Esophagus squamous epithelium (tissue), 5 donors: ENCODE results near the gene CXCR6. TPM values are rescaled to one million over a fixed set of nuclear protein-coding genes. Genes with fewer than 3 reads are reported as not detected.

Experiments used
- DNase-seq: peaks from one replicate; lab custom pipeline; 2025; lab: John Stamatoyannopoulos, UW
- H3K27ac ChIP-seq, 4 donors: fragments of 200-600 bp; sonication (generic); one replicate each; pipeline ENCODE4 v1.5.1; 2016 to 2019; ENCODE audit warnings: mild to moderate bottlenecking in 1 of 4
- H3K27me3 ChIP-seq, 4 donors: fragments of 200-600 bp; sonication (generic); 1 replicate in 3 of 4; 2 replicates in 1 of 4; pipeline versions ENCODE4 v1.5.1 to v1.6.0; 2017 to 2021; ENCODE audit warnings: antibody characterized with exemption in 1 of 4
- H3K36me3 ChIP-seq, 3 donors: fragments of 200-600 bp; sonication (generic); one replicate each; pipeline ENCODE4 v1.5.1; 2016 to 2019
- H3K4me1 ChIP-seq, 3 donors: fragments of 200-600 bp; sonication (generic); one replicate each; pipeline ENCODE4 v1.5.1; 2017 to 2019
- H3K4me3 ChIP-seq, 4 donors: fragments of 200-600 bp; sonication (generic); 1 replicate in 3 of 4; 2 replicates in 1 of 4; pipeline ENCODE4 v1.5.1; 2016 to 2019; ENCODE audit warnings: mild to moderate bottlenecking in 2 of 4, moderate library complexity in 1 of 4
- H3K9me3 ChIP-seq, 3 donors: fragments of 200-600 bp; sonication (generic); one replicate each; pipeline ENCODE4 v1.5.1; 2016 to 2019
- CTCF ChIP-seq, 6 experiments: fragments of 450-650 bp in 4 of 6; fragments of 200-600 bp in 2 of 6; sonication (generic) in 2 of 6; IDR thresholded peaks; one replicate each; pipeline ENCODE4 v1.5.1; 2016 to 2019; ENCODE audit warnings: antibody characterized with exemption in 6 of 6, mild to moderate bottlenecking in 4 of 6, moderate library complexity in 4 of 6
- POLR2A ChIP-seq, 4 donors: fragments of 450-650 bp; IDR thresholded peaks; one replicate each; pipeline ENCODE4 v1.6.1; 2017; ENCODE audit warnings: antibody characterized with exemption in 4 of 4, mild to moderate bottlenecking in 4 of 4, moderate library complexity in 3 of 4
- WGBS, 2 donors: methylation state at CpG; one replicate each; pipeline ENCODE4 v1.1.5; 2018; 5-methylcytosine and 5-hydroxymethylcytosine counted together
- intact Hi-C: fragments of 100-400 bp; cut with DNase I; formaldehyde crosslinking; loops from one replicate; pipeline ENCODE4 v1.15.0; 2022
- total RNA-seq, 4 donors: library from RNA; depleted of rRNA; stranded (reverse); fragments of >200 nt; gene quantifications; one replicate each; pipeline ENCODE4 v1.1.0, GENCODE V29; 2016
- donor health status: DM: yes; HTN: yes; CAD: no.

CXCR6 gene
- total RNA-seq, 4 donors from 2014 or later = 1.7 to 12.0 (median 4.4) TPM

DNA sequence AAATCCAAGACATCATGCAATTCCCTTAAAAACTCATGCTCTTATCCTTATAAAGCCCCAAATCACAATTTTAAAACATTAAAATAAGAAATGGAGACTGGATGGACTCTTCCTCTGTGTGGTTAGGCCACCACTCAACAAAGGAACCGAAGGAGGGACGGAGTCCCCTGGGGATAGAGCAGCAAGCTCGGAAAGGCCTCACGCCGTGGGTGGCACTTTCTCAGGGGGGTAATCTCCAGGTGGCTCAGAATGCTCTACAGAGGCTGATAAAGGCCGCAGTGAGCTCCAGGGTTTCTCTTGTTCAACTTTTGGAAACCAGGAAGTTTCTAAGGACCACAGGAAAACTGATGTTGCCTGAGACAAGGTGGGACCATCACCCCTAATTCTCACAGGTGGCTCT, 33.7 kb upstream of the CXCR6 start:
- Histone ChIP-seq H3K27ac (no peak overlapping the region), H3K9me3 (no peaks in the 10 kb centered on the region), H3K4me1 (peaks cover 0 to 4% (median 0%) of the 10 kb centered on the region in 3 donors), H3K36me3 (no peaks in the 10 kb centered on the region), H3K27me3 (no peaks in the 10 kb centered on the region), H3K4me3 (no peak overlapping the region)
- intact Hi-C loops = no loop called here
- no peak for DNase-seq
- TF ChIP-seq CTCF (IDR thresholded peaks at IDR 0.05) (no peak), POLR2A (IDR thresholded peaks at IDR 0.05) (no peak)
- WGBS, 2 donors = 77 to 96% methylated on average over 6 of the region's 6 CpGs

DNA sequence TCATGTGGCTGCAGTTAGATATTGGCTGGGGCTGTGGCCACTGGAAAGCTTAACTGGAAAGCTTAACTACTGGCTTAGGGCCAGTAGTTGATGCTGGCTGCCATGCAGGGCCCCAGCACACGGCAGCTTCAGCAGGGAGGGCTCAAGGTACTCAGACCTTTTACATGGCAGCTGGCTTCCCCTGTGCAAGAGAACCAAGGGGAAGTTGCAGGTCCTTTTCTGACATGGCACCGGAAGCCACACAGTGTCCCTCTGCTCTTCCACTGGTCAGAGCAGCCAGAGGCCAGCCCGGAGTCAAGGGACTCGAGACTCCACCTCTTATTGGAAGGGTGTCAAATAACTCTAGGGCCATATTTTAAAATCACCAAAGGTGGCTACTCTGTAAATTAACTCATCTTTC, 32.4 kb upstream of the CXCR6 start:
- H3K4me1 ChIP-seq = peaks cover 0 to 13% (median 7%) of the 10 kb centered on the region in 3 donors
- WGBS, 2 donors = 63 to 71% methylated on average over 3 to 4 of the region's 4 CpGs
- intact Hi-C loops = no loop called here
- no peak overlapping the region for H3K27ac ChIP-seq
- H3K9me3 ChIP-seq = no peaks in the 10 kb centered on the region
- no peaks in the 10 kb centered on the region for H3K36me3 ChIP-seq
- TF ChIP-seq CTCF (IDR thresholded peaks at IDR 0.05) (no peak), POLR2A (IDR thresholded peaks at IDR 0.05) (no peak)
- DNase-seq = no peak
- no peak overlapping the region for H3K4me3 ChIP-seq
- no peaks in the 10 kb centered on the region for H3K27me3 ChIP-seq

DNA sequence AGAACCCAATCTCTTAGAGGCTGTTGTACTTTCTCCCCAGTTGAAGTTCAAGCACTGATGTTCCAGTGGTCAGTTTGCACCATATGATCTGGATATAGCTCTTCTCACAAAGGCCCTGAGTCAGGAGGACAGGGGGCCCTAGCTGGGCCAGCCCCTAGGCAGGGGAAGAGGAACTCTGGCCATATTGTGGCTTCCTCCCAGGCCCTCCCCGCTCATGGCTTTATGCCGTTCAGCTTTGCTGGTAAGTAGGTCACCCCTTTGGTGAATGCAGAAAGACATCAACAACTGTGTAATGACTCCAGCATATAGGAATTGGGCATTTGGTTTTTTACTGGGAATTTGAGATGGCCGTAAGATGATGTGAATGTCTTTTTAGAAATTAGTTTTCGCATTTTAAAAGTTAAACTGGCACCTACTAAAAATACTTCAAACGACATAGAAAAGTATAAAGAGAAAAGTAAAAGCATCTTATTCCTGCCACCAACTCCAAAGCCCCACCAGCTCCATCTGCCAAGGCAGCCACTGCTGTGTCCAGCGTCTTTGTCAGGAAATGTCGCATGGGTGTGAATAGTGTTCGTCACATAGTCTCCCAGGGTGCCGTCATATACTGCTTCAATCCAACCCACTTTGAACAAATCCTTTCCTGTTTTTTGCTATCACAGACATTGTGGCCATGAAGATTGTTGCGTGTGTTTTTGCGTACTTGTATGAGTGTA, 31.6 kb upstream of the CXCR6 start:
- WGBS, 2 donors = 84 to 95% methylated on average over 9 to 11 of the region's 11 CpGs
- Histone ChIP-seq H3K4me1 (peaks cover 0 to 21% (median 12%) of the 10 kb centered on the region in 3 donors), H3K27me3 (no peaks in the 10 kb centered on the region), H3K4me3 (no peak overlapping the region), H3K36me3 (no peaks in the 10 kb centered on the region), H3K27ac (no peak overlapping the region), H3K9me3 (no peaks in the 10 kb centered on the region)
- TF ChIP-seq POLR2A (IDR thresholded peaks at IDR 0.05) (no peak), CTCF (IDR thresholded peaks at IDR 0.05) (no peak)
- intact Hi-C loops = no loop called here
- DNase-seq = no peak

- H3K9me3 ChIP-seq = no peaks in the 10 kb centered on the region
- no peak overlapping the region for H3K4me3 ChIP-seq
- no peaks in the 10 kb centered on the region for H3K27me3 ChIP-seq
- H3K36me3 ChIP-seq = peaks cover 0 to 4% (median 0%) of the 10 kb centered on the region in 3 donors
- no peak for DNase-seq
- H3K4me1 ChIP-seq = peaks cover 0 to 25% (median 12%) of the 10 kb centered on the region in 3 donors
- H3K27ac ChIP-seq = no peak overlapping the region
- intact Hi-C loops = no loop called here
- TF ChIP-seq POLR2A (IDR thresholded peaks at IDR 0.05) = no peak
- TF ChIP-seq CTCF (IDR thresholded peaks at IDR 0.05) = no peak
- 91 to 95% methylated on average over 3 to 6 of the region's 6 CpGs for WGBS, 2 donors
Measured at GRCh38 chr3:45912435-45912834, 30.8 kb upstream of the CXCR6 start.

- intact Hi-C loops = no loop called here
- 91 to 100% methylated on average over 3 to 6 of the region's 7 CpGs for WGBS, 2 donors
- Histone ChIP-seq H3K36me3 (peaks cover 0 to 25% (median 0%) of the 10 kb centered on the region in 3 donors), H3K4me3 (no peak overlapping the region), H3K27ac (no peak overlapping the region), H3K27me3 (no peaks in the 10 kb centered on the region), H3K9me3 (no peaks in the 10 kb centered on the region), H3K4me1 (peaks cover 0 to 29% (median 12%) of the 10 kb centered on the region in 3 donors)
- no peak for DNase-seq
- no peak for TF ChIP-seq CTCF (IDR thresholded peaks at IDR 0.05)
- TF ChIP-seq POLR2A (IDR thresholded peaks at IDR 0.05) = no peak
Measured at GRCh38 chr3:45914362-45915058, 28.8 kb upstream of the CXCR6 start.
